Stimulated activated CD4-positive, alpha-beta T cell treated with anti-CD3 and anti-CD28 coated beads, Interleukin-4, amount 100 ng/mL, for 24 hours (primary cell): ENCODE results near the gene PDE6B.
"Not testable (repeated sequence)": the region's sequence is repeated elsewhere in the genome, so short reads cannot be mapped to it uniquely, and the experiment has no call there.

Experiments used
- DNase-seq: peaks from one replicate; pipeline ENCODE4 v3.0.0-alpha.2; 2020

PDE6B gene

DNA sequence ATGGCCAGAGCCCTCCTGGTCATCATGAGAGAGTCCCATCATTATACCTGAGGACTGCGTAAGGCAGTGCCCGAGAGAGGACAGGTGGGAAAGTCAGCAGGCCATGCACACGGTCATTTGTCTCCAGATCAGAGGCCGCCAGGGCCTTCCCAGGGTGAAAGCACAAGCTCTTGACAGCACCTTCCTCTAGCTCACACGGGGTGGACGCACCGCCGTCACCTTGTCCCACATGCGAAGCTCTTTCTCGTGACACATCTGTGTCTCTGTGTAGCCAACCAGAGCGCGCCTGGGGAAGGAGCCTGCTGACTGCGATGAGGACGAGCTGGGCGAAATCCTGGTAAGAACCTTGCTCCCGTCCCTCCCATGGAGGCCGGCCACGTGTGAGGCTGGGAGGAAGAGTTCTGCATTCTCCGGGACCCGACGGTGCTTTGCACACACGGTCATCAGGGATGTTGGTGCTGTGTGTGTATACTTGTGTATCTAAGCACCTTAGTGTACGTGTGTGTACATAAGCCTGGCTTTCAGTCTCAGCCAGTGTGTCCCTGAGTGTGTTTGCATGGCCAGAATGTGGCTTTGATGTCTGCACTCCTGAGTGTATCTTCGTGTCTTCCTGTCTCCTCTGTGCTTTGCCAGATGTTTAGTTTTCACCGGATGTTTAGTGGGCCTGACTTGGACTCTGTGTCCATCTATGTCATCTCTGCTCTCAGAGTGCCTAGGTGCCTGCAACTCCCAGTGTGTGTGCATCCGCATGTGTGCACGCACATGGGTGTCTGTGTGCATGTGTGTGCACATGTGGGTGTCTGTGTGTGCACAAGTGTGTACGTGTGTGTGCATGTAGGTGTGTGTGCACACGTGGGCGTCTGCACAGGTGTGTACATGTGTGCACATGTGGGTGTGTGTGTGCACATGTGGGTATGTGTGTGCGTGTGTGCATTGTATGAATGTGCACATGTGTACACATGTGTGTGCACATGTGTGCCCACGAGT, 33.6 kb downstream of the PDE6B start:
- no peak for DNase-seq

DNA sequence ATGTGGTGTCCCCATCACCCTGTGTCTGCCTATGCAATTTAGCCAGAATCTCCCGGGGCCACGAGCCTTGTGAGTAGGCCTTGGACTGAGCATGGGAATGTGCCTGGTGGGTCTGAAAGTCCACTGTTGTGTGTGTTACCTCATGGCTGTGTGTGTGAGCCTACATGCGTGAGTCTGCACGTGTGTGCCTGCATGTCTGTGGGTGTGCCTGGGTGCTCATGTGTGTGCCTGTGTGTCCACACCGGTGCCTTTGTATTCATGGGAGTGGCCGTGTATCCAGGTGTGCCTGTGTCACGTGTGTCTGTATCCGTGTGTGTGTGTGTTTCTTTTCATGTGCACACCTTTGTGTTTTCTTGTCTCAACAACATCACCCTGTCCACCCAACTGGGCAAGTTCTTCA, 34.5 kb downstream of the PDE6B start:
- no peak for DNase-seq

DNA sequence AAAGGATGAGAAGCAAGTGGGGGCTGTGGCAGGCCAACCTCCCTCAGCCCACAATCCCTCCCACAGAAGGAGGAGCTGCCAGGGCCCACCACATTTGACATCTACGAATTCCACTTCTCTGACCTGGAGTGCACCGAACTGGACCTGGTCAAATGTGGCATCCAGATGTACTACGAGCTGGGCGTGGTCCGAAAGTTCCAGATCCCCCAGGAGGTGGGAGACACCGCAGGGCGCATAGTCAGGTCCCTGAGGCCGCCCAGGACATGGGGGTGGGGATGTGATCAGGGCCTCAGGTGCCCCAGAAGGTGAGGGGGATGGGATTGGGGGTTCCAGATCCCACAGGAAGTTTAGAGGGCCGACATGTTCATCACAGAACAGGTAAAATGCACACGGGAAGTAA, 35.0 kb downstream of the PDE6B start:
- DNase-seq: no peak

DNA sequence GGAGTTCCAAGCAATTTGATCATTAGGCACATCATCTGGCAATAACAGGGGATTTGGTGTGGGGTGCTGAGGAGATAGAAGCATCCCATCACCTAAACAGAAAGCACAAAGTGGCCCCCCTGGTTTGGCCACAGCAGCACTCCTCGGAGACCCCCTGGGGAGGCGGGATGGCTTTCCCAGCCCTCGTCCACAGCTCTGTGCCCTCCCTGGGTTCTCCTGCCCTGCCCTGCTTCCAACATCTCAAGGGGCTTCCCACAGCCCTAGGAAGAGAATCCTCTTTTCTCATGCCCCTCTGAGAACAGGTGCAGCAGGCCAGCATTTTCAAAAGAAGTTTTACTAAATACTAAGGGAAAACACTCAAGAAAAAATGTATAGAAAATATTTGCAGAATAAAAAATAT, 35.9 kb downstream of the PDE6B start:
- DNase-seq: no peak

DNA sequence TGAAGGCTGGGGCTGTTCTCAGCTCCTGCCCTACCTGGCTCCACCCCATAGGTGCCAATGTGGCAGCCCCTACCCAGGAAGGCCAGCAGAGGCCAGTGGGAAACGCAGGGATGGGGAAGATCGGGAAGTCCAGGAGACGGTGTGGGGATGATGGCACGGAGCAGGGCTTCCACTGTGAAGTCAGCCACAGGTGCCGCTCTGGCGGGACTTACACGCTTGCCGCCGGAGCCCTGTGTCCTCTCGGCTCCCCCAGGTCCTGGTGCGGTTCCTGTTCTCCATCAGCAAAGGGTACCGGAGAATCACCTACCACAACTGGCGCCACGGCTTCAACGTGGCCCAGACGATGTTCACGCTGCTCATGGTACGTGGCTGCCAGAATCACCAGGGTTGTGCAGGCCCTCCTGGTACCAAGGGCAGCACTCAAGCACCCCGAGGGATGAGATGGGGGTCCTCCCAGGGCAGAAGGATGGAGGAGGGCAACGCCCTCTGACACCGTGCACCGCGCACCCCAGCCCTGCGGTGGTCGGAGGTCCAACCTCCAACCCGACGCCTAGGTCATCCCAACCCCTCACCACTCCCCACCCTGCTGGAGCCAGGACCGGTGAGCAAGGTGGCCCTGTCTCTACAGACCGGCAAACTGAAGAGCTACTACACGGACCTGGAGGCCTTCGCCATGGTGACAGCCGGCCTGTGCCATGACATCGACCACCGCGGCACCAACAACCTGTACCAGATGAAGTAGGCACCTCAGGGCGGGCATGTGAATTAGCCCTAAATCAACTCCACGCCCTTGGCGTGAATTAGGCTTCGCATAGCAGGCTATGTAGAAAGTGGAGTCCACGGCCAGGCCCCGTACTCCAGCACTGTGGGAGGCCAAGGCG, 36.7 kb downstream of the PDE6B start:
- no peak for DNase-seq

DNA sequence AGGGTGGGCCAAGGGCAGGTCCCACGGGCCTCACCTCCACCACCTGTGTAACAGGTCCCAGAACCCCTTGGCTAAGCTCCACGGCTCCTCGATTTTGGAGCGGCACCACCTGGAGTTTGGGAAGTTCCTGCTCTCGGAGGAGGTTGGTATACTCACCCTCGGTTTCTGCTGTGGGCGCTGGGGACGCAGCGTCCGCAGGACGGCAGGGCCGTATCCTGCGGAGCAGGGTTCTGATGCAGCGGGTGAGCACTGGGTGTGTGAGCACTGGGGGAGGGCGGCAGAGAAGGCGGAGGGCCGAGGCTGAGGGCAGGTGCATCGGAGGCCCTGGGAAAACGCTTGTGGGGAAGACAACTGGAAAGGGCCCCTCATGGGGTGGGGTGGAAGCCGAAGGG, 37.7 kb downstream of the PDE6B start:
- no peak for DNase-seq

DNA sequence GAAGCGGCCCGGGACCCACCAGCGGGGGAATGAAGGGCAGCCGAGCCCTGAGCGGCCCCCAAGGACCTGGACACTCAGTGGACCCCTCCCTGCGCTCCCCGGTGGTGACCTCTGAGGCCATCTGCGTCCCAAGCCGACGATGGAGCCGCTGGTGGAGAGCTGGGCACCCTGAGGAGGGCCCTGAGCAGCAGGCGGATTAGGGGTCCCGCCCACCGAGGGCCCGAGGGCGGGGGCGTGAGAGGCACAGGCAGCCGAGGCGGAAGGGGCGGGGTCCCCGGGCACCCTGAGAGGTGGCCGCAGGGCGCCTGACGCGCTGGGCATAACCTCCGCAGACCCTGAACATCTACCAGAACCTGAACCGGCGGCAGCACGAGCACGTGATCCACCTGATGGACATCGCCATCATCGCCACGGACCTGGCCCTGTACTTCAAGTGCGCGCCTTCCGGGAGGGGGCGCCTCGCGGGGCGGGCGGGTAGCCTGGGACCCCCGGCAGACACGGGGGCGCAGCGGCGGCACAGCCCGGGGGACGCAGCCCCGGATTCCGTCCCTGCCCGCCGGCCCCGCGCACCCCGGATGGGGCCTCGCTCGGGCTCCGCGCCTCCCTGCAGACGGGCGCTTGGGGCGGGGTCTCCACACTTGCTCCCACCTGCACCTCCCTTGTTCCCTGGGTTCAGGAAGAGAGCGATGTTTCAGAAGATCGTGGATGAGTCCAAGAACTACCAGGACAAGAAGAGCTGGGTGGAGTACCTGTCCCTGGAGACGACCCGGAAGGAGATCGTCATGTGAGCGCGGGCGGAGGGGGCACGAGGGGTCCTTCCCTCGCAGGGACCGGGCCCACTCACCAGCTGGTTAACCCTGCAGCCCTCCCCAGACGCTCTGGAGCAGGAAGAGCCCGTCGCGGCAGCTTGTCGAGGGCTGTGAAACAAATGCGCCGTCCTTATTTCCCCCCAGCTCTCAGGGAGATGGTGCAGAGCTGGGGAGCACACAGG, 38.4 kb downstream of the PDE6B start:
- peak; percentile 74 for DNase-seq

DNA sequence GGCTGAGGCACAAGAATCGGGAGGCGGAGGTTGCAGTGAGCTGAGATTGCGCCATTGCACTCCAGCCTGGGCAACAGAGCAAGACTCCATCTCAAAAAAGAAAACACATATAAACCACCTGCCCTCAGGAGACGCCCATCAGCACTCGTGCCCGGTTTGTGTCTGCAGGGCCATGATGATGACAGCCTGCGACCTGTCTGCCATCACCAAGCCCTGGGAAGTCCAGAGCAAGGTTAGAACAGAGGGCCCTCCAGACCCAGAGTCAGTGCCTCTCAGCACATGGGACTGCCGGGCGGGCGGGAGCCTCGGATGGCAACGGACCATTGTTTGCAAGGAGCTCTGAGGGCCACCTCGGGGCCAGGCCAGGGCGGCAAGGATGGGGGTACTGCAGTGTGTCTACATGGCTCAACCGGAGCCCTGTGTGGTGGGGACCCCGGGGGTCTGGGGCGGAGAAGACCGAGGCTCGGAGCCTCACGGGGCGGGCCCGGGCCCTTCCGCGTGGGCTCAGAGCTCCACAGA, 39.4 kb downstream of the PDE6B start:
- DNase-seq: no peak

DNA sequence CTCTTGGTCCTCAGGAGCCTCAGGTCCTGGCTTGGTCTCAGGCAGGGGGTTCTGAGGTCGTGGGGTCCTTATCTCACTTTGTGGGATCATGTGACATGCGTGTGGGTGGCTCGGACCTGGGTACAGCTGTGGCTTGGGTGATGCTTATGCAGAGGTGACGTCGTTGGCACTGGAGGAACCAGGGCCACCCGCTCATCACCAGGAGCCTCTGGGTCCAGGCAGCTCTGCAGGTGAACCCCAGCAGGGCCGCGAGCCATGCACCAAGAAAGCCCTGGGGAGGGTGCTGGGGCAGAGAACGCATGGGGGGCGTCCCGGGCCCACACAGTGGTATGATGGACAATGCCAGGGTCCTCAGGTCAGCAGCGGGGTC, 40.0 kb downstream of the PDE6B start:
- DNase-seq: no peak

DNA sequence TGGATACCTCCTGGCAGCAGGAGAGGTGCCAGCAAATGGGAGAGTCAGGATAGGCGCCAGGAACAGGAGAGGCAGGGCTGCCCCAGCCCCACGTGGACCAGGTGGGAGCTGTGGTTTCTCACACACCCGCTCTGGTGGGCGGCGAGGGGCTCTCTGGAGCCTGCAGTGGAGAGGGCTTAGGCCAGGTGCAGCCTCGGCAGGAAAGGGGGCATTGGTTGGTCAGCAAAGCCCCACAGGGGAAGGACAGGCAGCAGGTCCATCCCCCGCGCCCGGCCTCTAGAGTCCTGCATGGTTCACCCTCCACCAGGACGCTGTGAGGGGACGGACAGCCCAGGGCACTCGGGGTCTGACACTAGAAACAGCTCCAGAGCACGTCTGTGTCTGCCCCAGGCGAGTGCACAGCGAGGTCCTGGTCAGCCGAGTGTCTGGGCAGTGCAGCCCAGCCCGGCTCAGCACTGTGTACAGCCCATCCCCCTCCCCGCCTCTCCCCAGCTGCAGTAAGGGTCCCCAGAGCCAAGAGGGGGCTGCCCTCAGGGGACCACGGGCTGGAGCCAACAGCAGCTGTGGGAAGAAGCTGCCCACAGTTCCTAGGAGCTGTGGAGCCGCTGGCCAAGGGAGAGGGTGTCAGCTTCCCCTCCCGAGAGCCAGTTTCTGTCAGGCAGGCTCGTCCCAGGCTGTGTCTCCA, 40.5 kb downstream of the PDE6B start:
- DNase-seq: no peak

DNA sequence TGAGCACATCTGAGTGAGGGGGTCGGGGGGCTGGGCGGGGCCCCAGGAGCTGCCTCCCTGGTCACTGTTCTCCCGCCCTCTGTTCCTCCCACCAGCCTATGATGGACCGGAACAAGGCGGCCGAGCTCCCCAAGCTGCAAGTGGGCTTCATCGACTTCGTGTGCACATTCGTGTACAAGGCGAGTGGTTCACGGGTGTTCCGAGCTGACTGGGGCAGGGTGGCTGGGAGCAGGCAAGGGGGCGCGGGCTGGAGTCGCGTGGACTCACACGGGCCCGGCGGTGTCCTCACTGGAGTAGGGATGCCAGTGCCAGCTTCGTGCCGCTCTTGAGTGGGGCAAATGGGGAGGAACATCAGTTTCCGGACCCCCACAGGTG, 41.0 kb downstream of the PDE6B start:
- DNase-seq: no peak

DNA sequence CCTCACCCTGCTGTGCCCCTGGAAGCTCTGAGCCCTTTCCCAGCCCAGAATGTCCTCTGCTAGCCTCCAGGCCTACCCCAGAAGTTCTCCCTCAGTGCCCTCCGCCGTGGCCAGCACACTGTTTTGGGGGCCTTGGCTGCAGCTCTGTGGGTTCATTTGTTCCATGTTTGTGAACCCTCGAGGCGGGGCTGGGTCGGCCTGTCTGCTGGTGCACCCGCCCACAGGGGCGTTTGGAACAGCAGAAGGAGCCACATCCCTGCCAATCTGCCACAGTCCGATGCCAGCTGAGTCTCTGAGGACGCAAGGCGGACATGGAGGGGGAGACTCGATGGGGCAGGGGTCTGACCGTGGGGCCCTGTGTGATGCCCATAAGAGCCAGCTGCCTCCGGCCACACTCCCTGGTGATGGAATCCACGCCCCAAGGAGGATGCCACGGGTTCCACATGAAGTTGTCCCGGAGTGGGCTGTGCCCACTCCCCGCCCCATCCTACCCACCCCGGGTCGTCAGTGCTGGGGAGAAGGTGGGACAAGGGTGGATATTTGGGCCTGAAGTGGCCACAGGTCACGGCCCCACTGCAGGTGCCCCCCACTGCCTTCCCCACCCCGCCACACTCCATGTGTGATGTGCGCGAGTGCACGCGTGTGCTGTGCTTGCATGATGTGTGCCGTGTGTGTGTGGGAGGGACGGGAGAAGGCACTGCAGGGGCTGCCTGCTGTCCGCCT, 41.6 kb downstream of the PDE6B start:
- DNase-seq: no peak

DNA sequence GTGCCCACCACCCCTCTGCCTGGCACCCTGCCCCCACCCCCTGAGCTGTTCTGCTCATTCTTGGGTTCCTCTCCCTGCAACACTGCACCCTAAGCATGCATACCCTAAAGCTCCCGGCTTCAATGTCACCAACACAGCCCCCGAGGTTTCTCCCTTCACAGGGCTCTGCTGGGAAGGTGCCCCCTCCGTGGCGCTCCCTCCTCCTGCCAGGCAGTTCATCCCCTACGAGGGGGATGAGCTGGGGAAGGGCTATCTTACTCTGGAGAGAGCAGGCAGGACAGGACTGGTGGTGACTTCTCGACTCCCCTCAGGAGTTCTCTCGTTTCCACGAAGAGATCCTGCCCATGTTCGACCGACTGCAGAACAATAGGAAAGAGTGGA, 42.2 kb downstream of the PDE6B start:
- no peak for DNase-seq

DNA sequence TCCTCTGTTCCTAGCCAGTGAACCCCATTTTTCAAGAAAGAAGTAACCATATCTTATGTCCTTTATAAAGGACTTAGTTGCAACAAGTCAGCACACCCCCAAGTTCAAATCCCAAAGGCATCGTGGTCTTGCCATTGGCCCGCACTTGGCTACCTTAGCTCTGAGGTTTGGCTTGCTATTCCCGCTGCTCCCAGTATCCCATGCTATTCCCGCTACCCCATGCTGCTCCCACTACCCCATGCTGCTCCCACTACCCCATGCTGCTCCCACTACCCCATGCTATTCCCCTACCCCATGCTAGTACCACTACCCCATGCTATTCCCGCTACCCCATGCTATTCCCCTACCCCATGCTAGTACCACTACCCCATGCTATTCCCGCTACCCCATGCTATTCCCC, 42.8 kb downstream of the PDE6B start:
- DNase-seq: not testable (repeated sequence)

DNA sequence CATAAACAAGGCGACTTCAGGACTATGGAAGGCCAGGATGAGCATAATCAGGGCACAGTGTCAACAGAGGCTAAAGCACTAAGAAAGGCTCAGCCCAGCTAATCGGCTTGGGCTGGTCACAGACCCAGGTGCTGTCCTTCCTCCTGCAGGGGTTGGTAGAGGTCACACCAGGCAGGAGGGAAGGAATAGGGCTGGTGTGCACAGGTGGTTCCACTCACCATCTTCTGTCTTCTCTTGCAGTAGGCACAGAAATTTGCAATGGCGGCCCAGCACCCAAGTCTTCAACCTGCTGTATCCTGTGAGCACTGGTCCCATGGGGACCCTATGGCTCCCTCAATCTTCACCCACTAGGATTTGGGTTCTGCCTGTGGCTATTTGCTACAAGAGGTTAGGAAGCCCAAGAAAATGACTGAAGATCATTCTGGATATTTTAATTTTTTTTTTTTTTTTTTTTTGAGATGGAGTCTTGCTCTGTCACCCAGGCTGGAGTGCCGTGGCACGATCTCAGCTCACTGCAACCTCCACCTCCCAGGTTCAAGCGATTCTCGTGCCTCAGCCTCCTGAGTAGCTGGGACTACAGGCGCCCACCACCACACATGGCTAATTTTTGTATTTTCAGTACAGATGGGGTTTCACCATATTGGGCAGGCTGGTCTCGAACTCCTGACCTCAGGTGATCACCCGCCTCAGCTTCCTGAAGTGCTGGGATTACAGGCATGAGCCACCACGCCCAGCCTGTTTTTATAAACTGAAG, 44.6 kb downstream of the PDE6B start:
- DNase-seq: not testable (repeated sequence)

DNA sequence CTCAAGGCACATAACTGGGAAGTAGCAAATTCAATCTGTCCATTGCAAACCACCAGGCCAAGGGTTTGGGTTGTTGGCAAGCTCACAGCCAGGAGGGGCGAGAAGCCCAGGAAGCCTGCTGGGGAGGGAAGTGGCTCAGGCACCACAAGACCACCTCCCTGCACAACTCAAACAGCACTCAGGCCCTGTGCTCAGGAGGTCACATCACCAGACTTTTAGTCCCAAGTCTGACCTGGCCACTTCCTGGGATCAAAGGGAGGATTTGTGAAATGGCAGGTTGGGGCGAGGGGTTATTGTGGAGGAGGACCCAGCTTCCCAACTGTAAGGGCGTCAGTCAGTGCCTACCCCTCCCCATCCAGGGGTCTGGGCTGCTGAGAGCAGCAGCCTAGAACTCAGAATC, 46.4 kb downstream of the PDE6B start:
- DNase-seq: no peak

DNA sequence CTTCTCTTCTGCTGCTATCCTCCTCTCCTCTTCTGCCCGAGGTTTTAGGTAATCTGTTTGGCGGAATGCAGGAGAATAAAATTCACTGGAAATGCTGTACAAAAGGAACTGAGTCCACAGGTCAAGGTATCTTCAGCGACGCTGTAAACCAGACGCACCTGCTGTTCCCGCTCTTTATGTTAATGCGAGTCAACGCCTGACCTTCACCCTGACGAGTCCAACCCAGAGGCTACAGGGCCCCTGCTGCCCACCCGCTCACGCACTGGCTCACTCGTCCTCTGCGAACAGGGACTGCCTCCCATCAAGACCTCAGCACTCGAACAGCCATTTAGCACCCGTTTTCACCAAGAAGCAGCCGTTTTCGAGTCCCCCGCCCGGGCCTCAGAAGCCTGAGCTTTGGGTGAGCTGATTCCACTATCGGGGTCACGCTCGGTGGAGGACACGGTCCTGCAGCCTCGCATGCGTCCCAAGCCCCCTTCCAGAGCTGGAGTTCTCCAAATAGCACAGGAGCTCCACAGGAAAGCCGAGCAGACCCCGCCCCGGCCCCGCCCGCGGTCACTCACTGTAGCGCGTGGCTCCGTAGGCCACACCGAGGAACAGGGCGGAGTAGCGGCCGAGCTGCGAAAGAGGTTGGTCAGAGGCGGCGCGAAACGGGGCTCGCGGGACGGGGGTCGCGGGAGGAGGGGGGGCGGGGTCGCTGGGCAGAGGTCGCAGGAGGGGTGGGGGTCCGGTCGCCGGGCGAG, 48.1 kb downstream of the PDE6B start:
- no peak for DNase-seq

DNA sequence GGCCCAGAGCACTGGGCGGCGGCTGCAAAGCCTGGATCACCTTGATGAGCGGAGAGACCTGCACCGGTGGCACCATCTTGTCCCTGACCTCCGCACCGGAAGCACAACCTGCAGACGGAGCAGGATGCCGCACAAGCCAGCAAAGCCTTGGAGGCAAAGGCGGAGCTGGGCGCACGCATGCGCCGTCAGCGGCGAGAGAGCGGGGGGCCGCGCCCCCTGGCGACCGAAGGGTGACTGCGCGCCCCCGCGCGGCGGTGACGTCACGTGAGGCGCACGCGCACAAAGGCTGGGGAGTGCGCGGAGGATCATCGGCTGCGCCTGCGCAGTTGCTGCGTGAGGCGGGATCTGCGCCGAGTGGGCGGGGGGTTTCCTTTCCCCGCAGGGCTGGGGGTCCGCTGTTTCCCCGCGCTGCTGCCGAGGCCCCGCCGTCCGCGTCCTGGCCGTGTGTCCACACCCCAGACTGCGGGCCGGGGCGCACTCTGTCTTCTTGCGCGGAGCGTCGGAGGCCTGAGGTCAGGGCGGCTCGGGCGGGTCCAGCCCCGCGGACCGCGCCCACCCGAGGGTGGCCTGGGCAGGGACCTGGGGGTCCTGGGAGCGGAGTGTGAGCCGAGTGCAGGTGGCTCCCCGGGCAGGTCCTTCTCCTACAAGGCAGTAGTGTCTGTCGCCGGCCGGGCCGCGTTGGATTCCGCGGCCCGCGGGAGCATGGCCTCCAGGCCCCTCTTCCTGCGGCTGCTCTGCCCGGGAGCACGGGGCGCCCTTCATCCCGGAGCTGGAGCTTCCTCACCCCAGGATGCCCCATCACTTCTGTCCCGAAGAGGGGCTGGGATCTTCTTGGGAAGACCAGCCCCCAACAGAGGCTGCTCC, 49.0 kb downstream of the PDE6B start, which contains the start of the genes ATP5ME and MYL5:
Gene ATP5ME, minus strand, starts transcription at position 105 of the 864 bp plus-strand sequence. Its CDS starts 29 bp downstream, at position 76.
Gene MYL5, plus strand, starts transcription at position 371 of the 864 bp plus-strand sequence. CDS start 3,485 bp downstream, outside the sequence.
- peak; percentile 97 for DNase-seq
